ENCODE results near the gene DBN1.
A peak's percentile ranks its signal among the peaks of the same experiment; 100 is the strongest.

The DBN1 gene

GRCh38 chr5:177500685-177501522 is 27.5 kb upstream of the DBN1 start:
- H3K27me3 Mint-ChIP-seq = peaks cover 34% of the 10 kb centered on the region
- H3K9me3 Mint-ChIP-seq = no peaks in the 10 kb centered on the region
- H3K4me3 Mint-ChIP-seq = peak overlapping the region; percentile 37
- H3K27ac Mint-ChIP-seq = no peak overlapping the region
- H3K36me3 Mint-ChIP-seq (ENCODE audit: low read depth) = peaks cover 38% of the 10 kb centered on the region
- intact Hi-C loops (cut with micrococcal nuclease) = no loop called here
- peaks cover 75% of the 10 kb centered on the region for H3K4me1 Mint-ChIP-seq (ENCODE audit: low read depth)

DNA sequence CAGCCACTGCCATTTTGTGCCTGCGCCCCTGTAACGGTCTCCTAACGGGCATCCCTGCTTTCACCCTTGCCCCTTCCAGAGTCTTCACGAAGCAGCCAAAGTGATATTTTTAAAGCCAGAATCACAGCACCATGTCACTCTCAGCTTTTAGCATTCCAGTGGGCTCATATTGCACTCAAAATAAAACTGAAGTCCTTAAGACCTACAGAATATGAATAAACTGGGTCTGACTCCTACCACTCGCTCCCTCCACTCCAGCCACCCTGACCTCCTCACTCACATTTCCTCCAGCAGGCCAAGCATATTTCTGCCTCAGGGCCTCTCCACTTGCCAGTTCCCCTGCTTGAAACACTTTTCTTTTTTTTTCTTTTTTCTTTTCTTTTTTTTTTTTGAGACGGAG is 26.4 kb upstream of the DBN1 start:
- Mint-ChIP-seq H3K9me3 (no peaks in the 10 kb centered on the region), H3K4me3 (no peak overlapping the region), H3K4me1 (ENCODE audit: low read depth) (peaks cover 80% of the 10 kb centered on the region), H3K36me3 (ENCODE audit: low read depth) (peaks cover 27% of the 10 kb centered on the region), H3K27ac (no peak overlapping the region), H3K27me3 (peaks cover 34% of the 10 kb centered on the region)
- intact Hi-C loops (cut with micrococcal nuclease) = loop anchor here (5.0 to 10.0 kb wide), 3 partner anchors 43 to 185 kb away; partner anchors contain the start of gene MXD3

DNA sequence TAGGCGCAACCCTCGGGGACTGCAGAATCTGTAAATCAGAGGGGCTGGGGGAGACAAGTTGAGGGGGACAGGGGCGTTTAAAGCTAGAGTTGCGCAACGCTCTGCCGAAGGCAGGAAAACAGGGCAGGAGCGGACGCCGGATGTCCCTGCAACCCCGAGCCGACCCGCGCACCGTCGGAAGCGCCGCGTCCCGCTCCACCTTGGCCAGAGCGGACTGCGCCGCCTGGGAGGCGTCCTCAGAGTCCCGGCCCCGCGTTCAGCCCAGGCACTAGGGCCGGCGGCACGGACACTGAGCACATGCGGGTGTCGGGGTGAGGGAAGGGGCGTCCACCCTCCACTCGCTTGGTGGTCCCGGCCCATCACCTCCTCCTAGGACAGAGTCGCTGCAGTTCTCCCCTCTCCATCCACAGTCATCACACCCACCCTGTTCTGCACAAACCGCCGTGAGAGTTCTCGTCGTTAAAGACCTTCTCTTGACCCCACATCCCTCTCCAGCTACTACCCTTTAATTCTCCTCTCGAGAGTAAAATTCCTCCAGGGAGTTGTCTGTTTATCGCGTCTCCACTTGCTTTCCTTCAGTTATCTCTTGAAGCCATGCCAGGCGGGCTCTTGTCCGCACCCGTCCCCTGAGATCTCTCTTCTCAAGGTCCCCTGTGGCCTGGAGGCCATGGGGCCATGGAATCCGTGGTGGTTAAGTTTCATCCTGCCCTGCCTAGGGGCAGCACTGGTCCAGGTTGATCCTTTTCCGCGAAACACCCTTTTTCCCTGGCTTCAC is 24.8 kb upstream of the DBN1 start:
- intact Hi-C loops (cut with micrococcal nuclease) = loop anchor here (5.0 to 10.0 kb wide), 3 partner anchors 41 to 183 kb away; partner anchors contain the start of gene MXD3

DNA sequence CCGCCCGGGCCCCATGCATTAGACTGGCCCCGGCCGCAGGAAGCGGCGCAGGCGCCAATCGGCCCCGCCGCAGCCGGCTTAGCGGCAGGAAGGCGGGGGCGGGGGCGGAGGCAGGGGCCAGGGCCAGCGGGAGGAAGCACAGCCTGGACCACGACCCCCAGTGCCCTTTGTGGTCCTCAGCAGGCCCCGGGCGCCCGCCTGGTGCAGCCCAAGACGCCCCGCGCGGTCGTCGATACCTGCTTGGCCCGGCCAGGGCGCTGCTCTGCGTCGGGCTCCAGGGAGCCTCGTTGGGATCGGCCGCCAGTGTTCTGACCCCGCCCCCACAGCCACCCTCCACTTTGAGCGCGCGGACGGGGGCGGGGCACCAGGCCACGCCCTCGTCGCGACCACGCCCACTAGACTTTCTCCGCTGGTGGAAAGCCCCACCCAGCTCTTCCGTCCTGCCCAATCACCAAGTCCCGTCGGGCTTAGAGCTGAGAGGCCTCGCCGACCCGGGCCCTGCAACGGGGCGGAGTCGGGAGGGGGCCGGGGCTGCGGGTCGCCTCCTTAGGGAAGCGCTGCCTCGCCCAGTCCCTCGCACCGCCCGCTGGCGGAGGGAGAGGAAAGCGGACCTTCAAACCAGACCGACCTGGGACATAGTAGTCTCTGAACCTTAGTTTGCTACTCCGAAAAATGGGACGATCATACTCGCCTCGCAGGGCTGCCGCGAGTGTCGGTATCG is 24.0 kb upstream of the DBN1 start, which contains the start of gene PDLIM7:
Gene PDLIM7, minus strand, starts transcription at position 313 of the 721 bp plus-strand sequence. CDS start 1,092 bp downstream, outside the sequence.
- H3K27ac Mint-ChIP-seq = peak within 1 kb of the TSS; percentile 73
- H3K4me1 Mint-ChIP-seq (ENCODE audit: low read depth) = peaks cover 82% of the 10 kb centered on the region
- H3K4me3 Mint-ChIP-seq = peak within 1 kb of the TSS; percentile 77

More for the DNA sequence above, 24.8 kb upstream of the DBN1 start:
- peaks cover 34% of the 10 kb centered on the region for H3K27me3 Mint-ChIP-seq
- peak overlapping the region; percentile 73 for H3K27ac Mint-ChIP-seq
- H3K4me3 Mint-ChIP-seq = peak overlapping the region; percentile 77
- H3K36me3 Mint-ChIP-seq (ENCODE audit: low read depth) = peaks cover 13% of the 10 kb centered on the region
- peaks cover 82% of the 10 kb centered on the region for H3K4me1 Mint-ChIP-seq (ENCODE audit: low read depth)
- H3K9me3 Mint-ChIP-seq = no peaks in the 10 kb centered on the region

DNA sequence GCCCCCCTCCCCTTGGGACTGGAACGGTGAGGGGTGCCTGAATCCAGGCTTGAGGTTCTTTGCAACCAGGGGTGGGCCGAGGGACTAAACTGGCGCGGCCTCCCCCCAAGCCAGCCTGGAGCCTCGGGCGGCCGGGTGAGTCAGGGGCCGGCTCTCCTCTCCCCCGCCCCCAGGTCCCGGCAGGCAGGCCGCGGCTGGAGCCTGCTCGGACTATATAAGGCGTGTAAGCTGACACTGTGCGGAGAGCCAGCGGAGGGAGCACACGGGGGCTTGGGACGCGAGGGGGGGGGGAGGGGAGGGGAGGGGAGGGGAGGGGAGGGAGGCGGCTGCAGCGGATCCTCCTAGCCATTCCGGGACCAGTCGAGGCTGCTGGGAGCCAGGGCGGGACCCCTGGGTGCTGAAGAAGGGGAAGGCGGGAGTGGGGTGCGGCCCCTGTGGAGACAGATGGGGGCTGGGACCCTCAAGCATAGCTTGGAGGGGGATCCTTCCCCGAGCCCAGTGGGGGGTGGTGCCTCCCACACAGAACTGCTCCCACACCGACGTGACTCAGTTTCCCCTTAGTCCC is 23.4 kb upstream of the DBN1 start:
- peaks cover 31% of the 10 kb centered on the region for H3K27me3 Mint-ChIP-seq
- peak overlapping the region; percentile 77 for H3K4me3 Mint-ChIP-seq
- no peaks in the 10 kb centered on the region for H3K9me3 Mint-ChIP-seq
- peaks cover 82% of the 10 kb centered on the region for H3K4me1 Mint-ChIP-seq (ENCODE audit: low read depth)
- peak overlapping the region; percentile 73 for H3K27ac Mint-ChIP-seq
- peaks cover 16% of the 10 kb centered on the region for H3K36me3 Mint-ChIP-seq (ENCODE audit: low read depth)
- intact Hi-C loops (cut with micrococcal nuclease) = loop anchor here (1.0 to 10.0 kb wide), 4 partner anchors 20 to 182 kb away; partner anchors contain the start of gene MXD3

More for the DNA sequence above, 24.0 kb upstream of the DBN1 start, which contains the start of gene PDLIM7:
- intact Hi-C loops (cut with micrococcal nuclease) = loop anchor here (1.0 to 10.0 kb wide), 4 partner anchors 20 to 183 kb away; partner anchors contain the start of gene MXD3
- peaks cover 31% of the 10 kb centered on the region for H3K27me3 Mint-ChIP-seq
- H3K36me3 Mint-ChIP-seq (ENCODE audit: low read depth) = peaks cover 13% of the 10 kb centered on the region
- H3K9me3 Mint-ChIP-seq = no peaks in the 10 kb centered on the region

DNA sequence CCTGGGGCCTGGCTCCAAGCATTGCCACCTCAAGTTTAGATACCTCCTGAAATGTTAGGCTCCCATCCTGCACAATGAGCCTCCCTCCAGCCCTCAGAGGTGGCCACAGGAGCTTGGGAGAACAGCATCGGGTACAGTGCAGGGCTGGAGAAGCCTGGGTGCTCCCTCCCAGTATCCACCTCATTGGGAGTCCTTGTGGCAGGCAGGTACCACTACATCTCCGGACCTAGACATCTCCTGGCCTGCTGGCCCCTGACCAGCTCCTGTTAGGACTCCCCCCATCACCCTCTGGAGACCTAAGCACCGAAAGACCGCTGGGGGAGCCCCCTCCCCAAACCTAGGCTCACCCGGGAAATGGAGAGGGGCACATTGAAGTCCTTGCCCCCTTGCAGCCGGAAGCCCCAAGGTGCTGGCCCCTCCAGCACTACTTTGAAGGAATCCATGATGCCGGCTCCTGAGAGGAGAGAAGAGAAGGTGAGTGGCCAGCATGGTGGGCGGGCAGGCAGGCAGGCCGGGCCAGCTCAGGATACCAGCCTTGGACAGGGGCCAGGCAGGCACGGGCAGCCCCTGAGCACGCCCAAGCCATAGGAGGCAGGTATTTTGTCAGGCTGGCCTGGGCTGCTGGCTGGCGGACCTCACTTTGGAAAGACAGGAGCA is 22.8 kb upstream of the DBN1 start:
- H3K4me1 Mint-ChIP-seq (ENCODE audit: low read depth) = peaks cover 78% of the 10 kb centered on the region
- intact Hi-C loops (cut with micrococcal nuclease) = loop anchor here (5.0 to 10.0 kb wide), 3 partner anchors 39 to 181 kb away; partner anchors contain the start of gene MXD3
- peak overlapping the region; percentile 77 for H3K4me3 Mint-ChIP-seq
- peaks cover 32% of the 10 kb centered on the region for H3K27me3 Mint-ChIP-seq
- peaks cover 22% of the 10 kb centered on the region for H3K36me3 Mint-ChIP-seq (ENCODE audit: low read depth)
- H3K9me3 Mint-ChIP-seq = no peaks in the 10 kb centered on the region
- H3K27ac Mint-ChIP-seq = peak overlapping the region; percentile 73

- peaks cover 30% of the 10 kb centered on the region for H3K36me3 Mint-ChIP-seq (ENCODE audit: low read depth)
- H3K9me3 Mint-ChIP-seq = no peaks in the 10 kb centered on the region
- H3K4me3 Mint-ChIP-seq = peak overlapping the region; percentile 77
- H3K27ac Mint-ChIP-seq = peak overlapping the region; percentile 83
- peaks cover 80% of the 10 kb centered on the region for H3K4me1 Mint-ChIP-seq (ENCODE audit: low read depth)
- peaks cover 30% of the 10 kb centered on the region for H3K27me3 Mint-ChIP-seq
- intact Hi-C loops (cut with micrococcal nuclease) = loop anchor here (5.0 to 10.0 kb wide), 3 partner anchors 38 to 181 kb away; partner anchors contain the start of gene MXD3
Observed at GRCh38 chr5:177495243-177496060, 22.0 kb upstream of the DBN1 start.

- intact Hi-C loops (cut with micrococcal nuclease) = loop anchor here (5.0 to 10.0 kb wide), 3 partner anchors 37 to 180 kb away; partner anchors contain the start of gene MXD3
- no peaks in the 10 kb centered on the region for H3K9me3 Mint-ChIP-seq
- H3K4me1 Mint-ChIP-seq (ENCODE audit: low read depth) = peaks cover 80% of the 10 kb centered on the region
- H3K27me3 Mint-ChIP-seq = peaks cover 23% of the 10 kb centered on the region
- peaks cover 39% of the 10 kb centered on the region for H3K36me3 Mint-ChIP-seq (ENCODE audit: low read depth)
- peak overlapping the region; percentile 83 for H3K27ac Mint-ChIP-seq
- peak overlapping the region; percentile 60 for H3K4me3 Mint-ChIP-seq
Observed at GRCh38 chr5:177494346-177495195, 21.1 kb upstream of the DBN1 start.

GRCh38 chr5:177493795-177494345 is 20.4 kb upstream of the DBN1 start:
- Mint-ChIP-seq H3K36me3 (ENCODE audit: low read depth) (peaks cover 46% of the 10 kb centered on the region), H3K9me3 (no peaks in the 10 kb centered on the region), H3K27ac (peak overlapping the region; percentile 83), H3K27me3 (peaks cover 16% of the 10 kb centered on the region), H3K4me1 (ENCODE audit: low read depth) (peaks cover 79% of the 10 kb centered on the region), H3K4me3 (no peak overlapping the region)
- intact Hi-C loops (cut with micrococcal nuclease) = loop anchor here (10.0 kb wide), 1 partner anchor 179 kb away; the partner anchor contains the start of gene MXD3

DNA sequence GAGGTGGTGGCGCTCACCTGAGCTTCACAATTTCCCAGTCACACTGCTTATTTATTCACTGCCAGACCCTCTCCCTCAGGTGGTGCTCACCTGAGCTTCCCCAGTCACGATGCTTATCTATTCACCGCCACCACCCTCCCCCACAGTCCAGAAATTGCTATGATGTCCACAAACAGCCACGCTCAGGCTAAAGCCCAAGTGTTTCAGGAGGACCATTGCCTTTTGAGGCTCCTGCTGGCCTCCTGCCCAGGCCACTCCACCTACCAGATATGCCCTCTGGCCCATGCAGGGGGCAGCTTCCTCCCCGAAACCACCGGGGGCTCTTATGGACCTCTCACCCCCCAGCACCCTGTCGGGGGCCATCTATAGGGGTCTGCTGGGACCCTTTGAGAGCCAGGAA is 19.4 kb upstream of the DBN1 start:
- Mint-ChIP-seq H3K27me3 (peaks cover 12% of the 10 kb centered on the region), H3K9me3 (no peaks in the 10 kb centered on the region), H3K4me1 (ENCODE audit: low read depth) (peaks cover 72% of the 10 kb centered on the region), H3K4me3 (no peak overlapping the region), H3K36me3 (ENCODE audit: low read depth) (peaks cover 56% of the 10 kb centered on the region), H3K27ac (peak overlapping the region; percentile 83)
- intact Hi-C loops (cut with micrococcal nuclease) = loop anchor here (10.0 kb wide), 1 partner anchor 178 kb away; the partner anchor contains the start of gene MXD3

Data from dendritic cell treated with granulocyte-macrophage colony-stimulating factor and Interleukin-4, amounts not matched to agents 40 ng/mL and 50 ng/mL, for 4 days (primary cell).